ENCODE data around the gene TNC.

The TNC gene

DNA sequence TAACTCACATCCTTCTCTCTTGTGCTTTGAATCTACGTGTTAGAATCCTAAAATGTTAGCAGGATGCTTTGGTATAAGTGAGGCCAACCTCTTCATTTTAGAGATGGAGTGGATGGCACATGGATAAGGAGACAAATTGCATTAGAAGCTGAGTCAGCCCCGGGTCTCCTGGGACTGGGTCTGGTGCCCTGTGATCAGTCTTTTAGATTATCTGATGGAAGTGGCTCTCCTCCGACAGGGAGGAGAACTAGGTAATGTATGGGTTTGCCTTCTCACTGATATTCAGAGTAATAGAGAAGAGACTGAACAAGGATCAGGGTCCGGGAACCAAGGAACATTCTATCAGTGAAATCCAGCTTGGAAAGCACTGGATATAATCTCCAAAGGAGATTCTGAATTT lies 112.6 kb downstream of the TNC start:
- DNase-seq = no peak

DNA sequence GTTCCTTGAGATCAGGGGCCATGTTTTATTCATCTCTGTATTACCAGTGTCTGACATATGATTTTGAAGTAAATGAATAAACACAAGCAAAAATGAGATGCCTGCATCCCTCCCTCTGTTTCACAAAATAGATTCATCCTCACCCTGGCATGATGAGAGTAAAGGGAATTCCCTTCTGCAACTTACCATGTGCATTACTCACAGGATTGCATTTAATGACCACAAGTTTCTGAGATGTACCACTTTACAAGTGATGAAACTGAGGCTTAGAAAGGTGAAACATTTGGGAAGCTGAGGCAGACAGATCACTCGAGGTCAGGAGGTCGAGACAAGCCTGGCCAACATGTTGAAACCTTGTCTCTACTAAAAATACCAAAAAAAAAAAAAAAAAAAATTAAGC lies 113.4 kb downstream of the TNC start:
- no peak for DNase-seq

DNA sequence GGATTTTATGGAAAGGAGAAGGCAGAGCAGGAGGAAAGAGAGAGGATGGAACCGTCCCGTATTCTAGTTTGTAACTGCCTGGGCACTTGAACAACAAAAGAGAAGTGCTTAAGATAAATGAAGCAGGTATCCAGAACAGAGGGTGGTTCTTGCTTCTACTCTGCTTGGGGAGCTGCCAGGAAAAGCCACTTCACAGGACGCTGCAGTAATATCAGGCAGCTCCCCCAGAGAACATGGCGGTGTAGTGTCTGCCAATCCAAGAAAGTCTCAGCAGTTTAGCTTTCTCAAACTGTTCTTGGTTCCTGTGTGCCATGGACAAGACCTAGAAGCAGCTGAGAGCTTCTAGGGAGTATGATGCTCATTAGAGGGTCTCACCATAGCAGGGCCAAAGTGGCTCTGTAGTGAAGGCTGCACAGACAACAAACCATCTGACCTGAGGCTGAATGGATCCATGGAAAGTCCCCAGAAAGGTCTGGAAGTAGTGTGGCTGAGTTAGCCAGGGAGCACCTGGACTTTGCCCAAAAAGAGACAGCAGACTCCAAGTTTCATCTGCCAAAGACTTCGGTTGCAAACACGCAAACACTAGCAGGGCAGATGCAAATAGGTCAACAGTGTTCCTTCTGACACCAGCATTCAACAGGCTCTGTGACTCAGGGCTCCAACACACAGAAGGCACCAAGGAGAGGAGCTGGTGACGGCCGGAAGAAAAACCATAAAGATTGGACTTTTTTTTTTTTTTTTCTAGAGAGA lies 115.4 kb downstream of the TNC start:
- no peak for DNase-seq

DNA sequence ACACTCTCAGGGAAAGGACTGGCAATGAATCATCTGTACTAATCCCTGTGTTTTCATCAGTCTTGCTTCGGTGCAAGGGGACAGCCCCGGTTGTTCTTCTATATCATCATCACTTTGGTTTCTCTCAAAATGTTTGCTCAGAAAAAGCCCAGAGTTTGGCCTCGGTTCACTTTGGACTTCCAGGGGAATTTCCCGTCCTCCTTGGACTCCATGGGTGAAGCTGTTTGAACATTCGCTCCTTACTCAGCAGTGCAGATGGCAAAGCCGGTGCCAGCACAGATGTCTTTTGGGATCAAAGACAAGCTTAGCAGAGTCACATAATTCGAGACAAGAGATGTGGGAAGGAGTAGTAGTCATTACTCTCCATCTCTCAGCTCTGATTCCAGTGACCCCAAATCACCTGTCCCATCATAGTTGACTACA lies 117.7 kb downstream of the TNC start:
- no peak for DNase-seq

DNA sequence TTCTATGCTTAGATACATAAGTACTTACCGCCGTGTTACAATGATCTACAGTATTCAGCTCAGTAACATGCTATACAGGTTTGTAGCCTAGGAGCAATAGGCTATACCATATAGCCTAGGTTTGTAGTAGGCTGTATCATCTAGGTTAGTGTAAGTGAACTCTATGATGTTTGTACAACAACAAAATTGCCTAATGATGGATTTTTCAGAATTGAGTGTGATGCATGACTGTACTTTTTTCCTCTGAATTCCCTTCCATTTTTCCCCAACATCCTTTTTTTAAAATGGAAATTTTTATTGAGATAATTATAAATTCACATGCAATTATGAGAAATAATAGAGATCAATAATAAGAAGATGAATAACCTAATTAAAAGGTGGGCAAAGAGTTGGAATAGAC lies 119.6 kb downstream of the TNC start:
- DNase-seq = no peak

DNA sequence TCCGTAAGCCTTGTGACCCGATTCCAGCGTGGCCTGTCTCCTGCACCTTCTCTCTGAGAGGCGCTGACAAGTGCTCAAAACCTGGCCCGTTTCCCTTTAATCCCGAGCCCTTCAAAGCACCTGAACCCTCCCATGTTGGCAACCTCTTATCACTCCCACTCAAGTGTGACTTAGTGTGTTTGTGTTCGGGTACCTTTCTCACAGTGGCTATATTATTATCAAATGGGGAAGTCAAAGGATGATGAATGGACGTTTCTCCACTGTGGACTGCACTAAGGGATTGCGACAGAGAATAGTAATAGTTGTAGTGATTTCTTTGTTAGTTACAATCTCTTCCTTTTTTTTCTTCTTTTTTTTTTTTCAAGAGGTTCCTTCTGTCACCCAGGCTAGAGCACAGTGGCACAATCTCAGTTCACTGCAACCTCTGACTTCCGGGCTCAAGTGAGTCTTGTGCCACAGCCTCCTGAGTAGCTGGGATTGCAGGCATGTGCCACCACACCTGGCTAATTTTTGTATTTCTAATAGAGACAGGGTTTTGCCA lies 122.2 kb downstream of the TNC start:
- no peak for DNase-seq

DNA sequence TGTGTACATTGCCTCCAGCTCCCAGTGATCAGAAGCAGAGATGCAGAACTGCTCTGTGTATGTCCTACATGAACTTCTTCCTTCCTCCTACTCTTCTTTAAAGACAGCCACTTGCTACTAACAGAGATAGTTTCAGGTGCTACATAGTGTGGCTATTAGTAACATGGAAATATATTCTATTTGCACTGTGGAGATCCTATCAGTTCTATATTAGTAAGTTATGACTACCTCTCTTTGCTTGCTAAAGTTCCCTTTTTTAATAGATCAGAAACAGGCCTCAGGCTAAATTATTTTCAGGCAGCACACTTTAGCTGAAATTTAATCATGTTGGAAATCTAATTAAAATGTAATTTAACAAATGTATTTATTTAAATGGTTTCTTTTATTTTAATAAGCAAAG lies 123.2 kb downstream of the TNC start:
- no peak for DNase-seq

DNA sequence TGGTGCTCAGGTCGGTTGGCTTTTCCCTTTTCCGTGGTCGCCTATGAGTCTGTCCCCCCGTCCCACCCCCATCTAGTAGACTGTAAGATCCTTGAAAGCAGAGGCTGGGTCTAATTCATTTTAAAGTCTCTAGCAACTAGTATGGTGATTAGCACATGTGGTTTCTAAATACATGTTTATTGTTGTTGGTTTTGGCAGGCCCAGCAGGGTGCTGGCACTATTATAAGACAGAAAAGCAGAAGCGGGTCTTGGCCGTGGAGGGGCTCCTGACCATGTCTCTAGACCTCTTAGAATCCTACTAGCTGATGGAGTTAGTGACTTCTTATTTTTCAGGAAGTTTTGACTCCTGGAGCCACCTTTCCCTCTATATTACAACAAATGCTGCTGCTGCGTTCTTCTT lies 126.1 kb downstream of the TNC start:
- DNase-seq = no peak

DNA sequence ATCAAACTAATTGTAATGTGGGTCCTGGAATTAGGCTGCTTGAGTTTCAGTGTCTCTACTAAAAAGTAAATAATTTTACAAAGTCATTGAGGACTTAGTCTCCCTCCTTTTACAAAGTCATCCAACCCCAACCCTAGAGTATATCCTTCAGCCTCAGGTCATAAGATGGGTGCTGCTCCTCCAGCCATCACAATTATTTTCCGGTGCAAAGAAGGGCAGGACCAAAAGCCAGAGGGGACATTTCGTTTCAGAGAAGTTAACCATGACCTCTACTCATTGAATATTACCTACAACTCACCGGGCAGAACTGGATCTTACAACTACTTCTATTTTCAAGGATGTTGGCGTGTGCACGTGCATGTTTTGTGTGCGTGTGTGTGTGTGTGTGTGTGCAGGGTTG lies 127.1 kb downstream of the TNC start:
- DNase-seq = no peak

DNA sequence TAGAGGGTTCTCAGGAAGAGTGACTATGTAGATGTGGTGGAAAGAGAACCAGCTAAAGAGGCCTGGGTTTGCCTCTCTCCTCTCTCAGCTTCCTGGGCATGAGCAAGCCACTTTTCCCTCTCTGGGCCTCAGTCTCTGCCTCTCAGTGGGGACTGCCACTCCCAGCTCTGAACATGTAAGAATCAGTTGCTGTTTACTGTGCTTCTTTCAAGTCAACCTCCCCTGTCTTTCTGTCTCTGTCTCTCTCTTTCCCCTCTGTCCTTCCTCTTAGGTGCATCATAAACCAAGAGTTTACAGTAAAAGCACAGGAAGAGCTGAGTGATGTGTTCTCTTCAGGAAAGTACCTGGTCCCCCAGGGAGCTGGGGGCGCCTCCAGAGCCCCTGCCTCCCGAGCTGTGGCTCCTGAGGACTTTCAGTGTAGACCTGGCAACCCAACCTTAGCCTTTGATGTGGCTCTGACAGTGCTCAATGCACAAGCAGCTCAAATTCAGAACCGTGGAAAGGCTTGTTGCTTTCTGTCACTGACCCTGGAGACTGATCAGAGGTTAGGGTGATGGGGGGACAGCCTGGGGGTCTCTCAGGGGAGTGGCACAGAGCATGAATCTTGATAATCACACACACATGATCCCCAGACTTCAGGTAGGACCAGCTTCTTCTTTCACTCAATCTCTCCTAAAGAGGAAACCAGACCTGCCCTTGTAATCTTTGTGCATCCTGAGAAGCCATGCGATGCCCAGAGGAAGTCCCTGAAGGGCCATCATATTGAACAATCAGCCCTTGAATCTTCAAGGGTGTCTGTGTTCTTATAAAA lies 128.2 kb downstream of the TNC start:
- peak; percentile 37 for DNase-seq

DNA sequence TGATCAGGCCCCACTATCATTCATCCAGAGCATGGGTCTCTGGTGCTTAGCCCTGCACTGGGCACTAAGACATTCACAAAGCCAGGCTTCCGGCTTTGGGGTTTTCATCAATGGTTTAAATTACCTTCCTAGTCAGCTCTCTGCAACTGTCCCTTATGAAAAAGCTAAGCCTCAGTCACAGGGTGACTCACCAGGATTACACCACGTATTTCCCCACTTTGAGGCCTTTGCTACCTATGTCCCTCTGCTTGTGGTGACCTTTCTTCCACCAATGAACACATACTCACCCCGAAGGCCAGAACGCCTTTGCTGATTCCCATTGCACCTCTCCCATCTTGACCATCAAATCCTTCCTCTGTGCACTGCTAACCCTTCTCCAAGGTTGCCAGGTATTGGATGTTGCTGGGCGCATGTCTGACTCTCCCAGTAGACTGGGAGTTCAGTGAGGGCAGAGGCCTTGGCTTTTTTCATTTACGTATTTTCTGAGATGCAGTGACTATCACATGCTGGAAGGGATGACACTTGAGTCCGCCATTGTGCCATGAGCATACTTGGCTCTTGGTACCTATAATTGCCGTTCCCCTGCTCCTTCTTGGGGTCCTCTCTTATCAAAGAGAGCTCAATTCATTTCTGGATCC lies 128.9 kb downstream of the TNC start:
- no peak for DNase-seq

DNA sequence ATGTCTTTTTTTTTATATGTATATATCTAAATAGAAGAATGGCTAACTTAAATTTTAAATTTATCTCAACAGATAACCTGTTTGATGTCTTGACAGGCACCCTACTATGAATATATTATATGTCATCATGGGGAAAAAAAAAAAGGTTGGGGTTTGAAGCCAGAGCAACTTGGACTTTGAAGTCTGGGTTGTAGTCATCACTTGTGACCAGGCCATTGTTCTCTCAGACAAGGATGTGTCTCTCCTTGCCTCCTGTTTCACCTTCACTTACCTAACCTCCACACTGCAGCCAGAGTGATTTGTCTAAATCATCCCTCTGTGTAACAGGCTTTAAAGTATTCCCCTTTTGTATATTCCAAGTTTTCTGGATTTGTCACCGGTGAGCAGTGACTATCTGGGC lies 130.8 kb downstream of the TNC start:
- DNase-seq = no peak

DNA sequence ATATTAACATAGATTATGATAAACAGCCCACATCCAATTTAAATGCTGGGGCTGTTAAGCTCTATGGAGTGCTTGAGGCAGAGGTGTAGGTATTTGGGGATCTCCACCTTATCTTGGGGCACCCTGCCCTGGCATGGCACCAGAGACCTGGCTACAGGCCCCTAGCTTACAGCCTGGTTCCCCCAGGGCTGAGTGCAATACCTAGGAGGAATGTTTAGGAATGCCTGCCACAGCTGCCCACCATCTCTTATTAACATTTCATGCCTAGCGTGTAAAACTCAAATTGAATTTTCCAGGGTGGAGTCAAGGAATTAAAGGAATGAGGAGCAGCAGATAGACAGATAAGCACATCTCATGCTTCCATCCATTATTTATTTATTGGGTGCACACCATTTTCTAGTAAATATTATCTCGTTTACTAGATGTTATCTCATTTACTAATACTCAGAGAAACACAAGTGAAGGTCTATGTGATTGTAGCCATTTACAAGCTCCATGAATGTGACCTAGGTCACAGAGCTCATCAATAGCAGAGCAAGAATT lies 131.9 kb downstream of the TNC start:
- DNase-seq = no peak

DNA sequence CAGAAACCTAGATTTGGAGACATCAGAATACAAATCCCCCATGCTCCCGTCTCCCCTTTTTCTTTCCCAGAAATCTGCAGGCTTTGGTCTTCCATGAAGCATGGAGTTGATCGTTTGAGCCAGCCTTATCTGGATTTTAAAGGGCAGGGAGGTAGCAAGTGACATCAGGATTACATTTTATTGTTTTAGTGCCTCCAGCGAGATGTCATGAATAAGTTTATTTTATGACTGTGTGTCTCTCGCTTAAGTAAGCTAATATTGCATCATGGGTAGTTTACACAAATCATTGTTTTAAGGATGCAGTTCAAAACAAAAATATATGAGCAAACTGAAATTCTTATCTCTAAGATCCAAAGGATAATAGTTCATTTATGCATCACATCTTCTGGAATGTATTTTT lies 136.9 kb downstream of the TNC start:
- no peak for DNase-seq

DNA sequence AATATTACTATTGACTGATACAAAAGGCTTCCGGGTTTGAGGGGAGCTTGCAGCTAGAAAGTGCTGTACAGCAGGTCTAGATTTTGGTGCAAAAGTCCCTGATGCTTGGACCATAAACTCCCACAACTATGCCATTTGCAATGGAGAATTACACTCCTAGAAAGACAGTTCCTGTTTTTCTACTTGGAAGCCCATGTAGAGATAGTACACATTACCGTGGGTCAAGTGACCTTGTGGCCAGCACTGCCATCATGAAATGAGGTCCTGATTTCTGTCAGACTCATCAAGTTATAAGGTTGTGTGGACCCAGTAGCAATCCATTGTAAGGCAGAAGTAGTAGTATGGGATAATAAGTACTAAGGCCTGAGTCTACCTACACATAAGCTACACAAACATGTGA lies 144.7 kb downstream of the TNC start:
- DNase-seq = no peak

DNA sequence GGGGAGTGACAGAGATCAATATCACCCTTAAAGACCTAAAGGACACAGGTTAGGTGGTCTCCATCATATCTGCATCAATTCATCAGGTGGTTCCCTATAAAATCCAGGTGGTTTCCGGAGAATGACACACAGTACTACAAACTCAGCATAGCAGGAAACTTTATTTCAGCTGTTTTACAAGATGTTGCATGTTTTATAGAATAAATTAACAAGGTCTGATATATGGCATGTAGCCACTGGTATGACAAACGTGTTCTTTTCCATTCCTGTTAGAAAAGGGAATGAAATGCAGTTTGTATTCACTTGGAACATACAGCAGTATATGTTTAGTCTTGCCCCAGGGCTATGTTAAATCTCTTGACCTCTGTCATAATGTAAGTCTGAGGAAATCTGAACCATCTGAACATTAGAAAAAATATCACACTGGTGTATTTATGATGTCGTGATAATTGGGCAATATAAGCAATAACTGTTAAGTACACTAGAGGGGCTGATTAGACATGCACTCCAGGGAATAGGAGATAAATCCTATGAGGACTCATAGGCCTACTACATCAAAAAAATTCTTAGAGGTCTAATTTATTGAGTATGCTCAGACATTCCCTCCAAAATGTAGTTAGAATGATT lies 145.3 kb downstream of the TNC start:
- no peak for DNase-seq

Measured in central memory CD4-positive, alpha-beta T cell (primary cell).